Endothelial cell (in vitro differentiated cells): Measurements from ENCODE around the gene NATD1. TPM values are rescaled to one million over a fixed set of nuclear protein-coding genes. Genes with fewer than 3 reads are reported as not detected.
A peak's percentile ranks its signal among the peaks of the same experiment; 100 is the strongest.

Experiments used
- DNase-seq: peaks from one replicate; pipeline ENCODE4 v3.0.0; 2021; ENCODE audit warnings: low spot score
- H3K27ac Mint-ChIP-seq: one replicate; pipeline ENCODE4 v1.8.0; 2021; ENCODE audit warnings: mixed read lengths, inconsistent platforms; ENCODE audit not compliant: unreplicated experiment
- H3K27me3 Mint-ChIP-seq: one replicate; pipeline ENCODE4 v1.8.0; 2021; ENCODE audit warnings: mild to moderate bottlenecking, moderate library complexity, mixed read lengths, inconsistent platforms; ENCODE audit not compliant: unreplicated experiment
- H3K36me3 Mint-ChIP-seq: one replicate; pipeline ENCODE4 v1.8.0; 2021; ENCODE audit warnings: mild to moderate bottlenecking, low read depth, mixed read lengths, inconsistent platforms; ENCODE audit not compliant: unreplicated experiment
- H3K4me1 Mint-ChIP-seq: one replicate; pipeline ENCODE4 v1.8.0; 2021; ENCODE audit warnings: mild to moderate bottlenecking, mixed read lengths, inconsistent platforms; ENCODE audit not compliant: unreplicated experiment
- H3K4me3 Mint-ChIP-seq: one replicate; pipeline ENCODE4 v1.8.0; 2021; ENCODE audit warnings: mild to moderate bottlenecking, mixed read lengths, inconsistent platforms; ENCODE audit not compliant: unreplicated experiment
- H3K9me3 Mint-ChIP-seq: one replicate; pipeline ENCODE4 v1.8.0; 2021; ENCODE audit warnings: mixed read lengths, inconsistent platforms; ENCODE audit not compliant: unreplicated experiment
- CTCF ChIP-seq: fragments of 200-600 bp; sonication (generic); IDR thresholded peaks from one replicate; pipeline ENCODE4 v1.5.0; 2021; ENCODE audit warnings: antibody characterized with exemption; ENCODE audit not compliant: unreplicated experiment
- total RNA-seq: library from RNA; stranded (reverse); fragmentation: NEBNext Ultra II Directional; extraction: Animal tissue kit (Norgen Biotek cat#: 25700); gene quantifications from one replicate; pipeline ENCODE4 v1.2.1, GENCODE V29; 2021; ENCODE audit not compliant: unreplicated experiment

The NATD1 gene
- total RNA-seq, 1 donor from 2014 or later: 30.3 TPM

- peaks cover 4% of the 10 kb centered on the region for H3K9me3 Mint-ChIP-seq
- H3K4me1 Mint-ChIP-seq: peaks cover 15% of the 10 kb centered on the region
- no peak overlapping the region for H3K27ac Mint-ChIP-seq
- no peak overlapping the region for H3K4me3 Mint-ChIP-seq
- no peak for TF ChIP-seq CTCF
- DNase-seq: no peak
- peaks cover 39% of the 10 kb centered on the region for H3K36me3 Mint-ChIP-seq
- H3K27me3 Mint-ChIP-seq: peaks cover 24% of the 10 kb centered on the region
These were observed 39.9 kb upstream of the NATD1 start for GRCh38 chr17:21292867-21293830.

DNA sequence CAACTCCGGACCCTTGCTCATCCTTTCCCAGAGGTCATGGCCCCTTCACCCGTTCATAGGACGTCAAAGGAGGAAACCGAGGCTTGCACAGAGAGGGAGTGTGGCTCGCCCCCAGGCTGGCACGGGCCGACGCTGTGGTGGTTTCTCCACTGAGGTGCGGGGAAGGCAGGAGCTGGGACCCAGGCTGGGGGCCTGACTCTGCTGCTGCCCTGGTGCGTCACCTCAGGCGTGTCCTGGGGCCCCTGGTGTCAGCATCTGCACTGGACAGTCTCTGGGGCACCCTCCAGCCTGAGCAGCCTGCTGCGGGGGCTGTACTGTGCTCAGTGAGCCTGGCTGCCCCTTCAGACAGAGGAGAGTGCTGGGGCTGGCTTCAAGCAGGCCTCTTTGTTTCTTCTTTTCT is 38.7 kb upstream of the NATD1 start:
- no peak overlapping the region for H3K27ac Mint-ChIP-seq
- no peak for TF ChIP-seq CTCF
- H3K27me3 Mint-ChIP-seq: peaks cover 23% of the 10 kb centered on the region
- peaks cover 26% of the 10 kb centered on the region for H3K4me1 Mint-ChIP-seq
- no peak for DNase-seq
- H3K4me3 Mint-ChIP-seq: no peak overlapping the region
- H3K36me3 Mint-ChIP-seq: peaks cover 33% of the 10 kb centered on the region
- H3K9me3 Mint-ChIP-seq: peaks cover 4% of the 10 kb centered on the region

GRCh38 chr17:21291357-21291756 is 38.1 kb upstream of the NATD1 start:
- peak overlapping the region; percentile 15 for H3K4me3 Mint-ChIP-seq
- DNase-seq: no peak
- no peak for TF ChIP-seq CTCF
- H3K36me3 Mint-ChIP-seq: peaks cover 31% of the 10 kb centered on the region
- no peak overlapping the region for H3K27ac Mint-ChIP-seq
- H3K4me1 Mint-ChIP-seq: peaks cover 31% of the 10 kb centered on the region
- peaks cover 21% of the 10 kb centered on the region for H3K27me3 Mint-ChIP-seq
- H3K9me3 Mint-ChIP-seq: peaks cover 4% of the 10 kb centered on the region

DNA sequence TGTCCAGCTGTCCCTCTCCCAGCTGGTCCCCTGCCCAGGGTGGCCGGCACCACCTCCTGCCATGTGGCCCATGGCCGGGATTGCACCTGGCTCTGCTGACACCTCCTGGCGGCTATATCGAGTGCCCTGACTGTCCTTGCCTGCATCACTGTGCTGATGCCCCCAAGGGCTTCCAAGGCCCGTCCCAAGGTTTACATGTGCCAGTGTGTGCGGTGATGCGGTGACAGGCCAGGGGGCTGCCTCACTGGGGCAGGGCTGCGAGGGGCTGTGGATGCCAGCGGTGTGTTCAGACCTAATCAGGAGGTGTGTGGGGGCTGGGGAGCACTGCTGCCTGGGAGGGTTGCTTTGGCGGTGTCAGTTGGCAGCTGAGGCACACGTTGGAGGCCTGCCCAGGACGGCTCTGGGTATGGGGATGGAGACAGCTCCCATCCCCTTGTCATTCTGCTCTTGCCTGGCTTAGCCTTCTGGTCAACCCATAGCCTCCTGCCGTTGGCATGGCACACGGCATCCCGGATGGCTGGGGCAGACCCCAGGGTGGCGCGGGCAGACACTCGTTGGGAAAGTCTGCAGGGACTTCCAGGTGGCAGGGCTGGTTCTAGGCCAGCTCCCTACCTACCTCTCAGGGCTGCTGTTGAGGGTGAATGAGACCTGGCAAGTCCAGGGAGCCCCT is 36.8 kb upstream of the NATD1 start:
- Mint-ChIP-seq H3K27me3 (peaks cover 22% of the 10 kb centered on the region), H3K36me3 (peaks cover 34% of the 10 kb centered on the region), H3K9me3 (peaks cover 4% of the 10 kb centered on the region), H3K27ac (no peak overlapping the region), H3K4me3 (no peak overlapping the region), H3K4me1 (peaks cover 45% of the 10 kb centered on the region)
- no peak for TF ChIP-seq CTCF
- DNase-seq: no peak
